ENCODE measurements around the gene SETBP1.

The SETBP1 gene

DNA sequence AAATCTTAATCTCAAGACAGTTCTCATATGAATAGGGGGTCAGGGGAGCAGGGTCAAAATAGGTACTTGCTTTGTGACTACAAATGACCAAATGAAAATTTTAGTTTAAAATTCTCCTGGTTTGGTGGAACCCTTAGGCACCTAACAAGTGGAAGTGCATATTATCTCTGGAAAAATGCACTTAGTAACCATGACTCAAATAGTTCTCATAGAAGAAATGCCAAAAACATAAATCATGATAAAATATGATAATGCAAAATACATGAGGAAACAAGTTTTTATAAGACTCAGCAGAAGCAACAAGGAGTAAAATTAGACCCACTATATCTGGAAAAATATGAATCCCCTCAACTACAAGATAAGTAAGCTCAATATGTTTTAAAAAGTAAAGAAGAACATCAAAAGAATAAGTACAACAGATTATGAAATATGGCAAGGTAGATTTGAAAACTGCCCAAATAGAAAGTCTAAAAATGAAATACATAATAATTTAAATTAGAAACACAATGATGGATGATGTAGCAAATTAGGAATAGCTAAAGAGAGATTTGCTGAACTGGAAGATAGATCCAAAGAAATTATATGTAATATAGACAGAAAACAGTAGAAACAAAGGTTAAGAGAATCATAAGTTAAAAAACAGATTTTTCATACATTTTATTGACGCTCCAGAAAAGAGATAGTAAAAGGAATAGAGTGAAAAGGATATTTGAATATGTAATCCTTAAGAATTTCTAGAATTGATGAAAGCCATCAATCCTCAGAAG lies 308.3 kb downstream of the SETBP1 start:
- no peak for DNase-seq

DNA sequence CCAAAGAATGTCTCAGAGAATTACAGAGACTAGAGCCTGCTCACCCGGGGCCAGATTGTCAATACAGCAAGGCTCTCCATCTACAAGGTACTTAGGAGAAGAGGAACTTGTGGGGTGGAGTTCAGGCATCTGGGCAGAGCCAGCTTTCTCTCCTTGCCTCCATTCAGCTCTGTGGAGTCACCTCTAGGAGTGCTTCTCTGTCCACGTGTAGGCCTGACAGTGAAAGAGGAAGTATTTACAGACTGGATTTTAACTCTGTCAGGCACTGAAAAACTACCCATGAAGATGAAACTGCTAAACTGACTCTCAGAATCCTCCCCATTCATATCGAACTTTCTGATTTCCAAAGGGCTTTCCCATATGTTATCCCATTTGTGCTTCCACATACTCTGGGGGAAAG lies 315.6 kb downstream of the SETBP1 start:
- DNase-seq, result no peak

DNA sequence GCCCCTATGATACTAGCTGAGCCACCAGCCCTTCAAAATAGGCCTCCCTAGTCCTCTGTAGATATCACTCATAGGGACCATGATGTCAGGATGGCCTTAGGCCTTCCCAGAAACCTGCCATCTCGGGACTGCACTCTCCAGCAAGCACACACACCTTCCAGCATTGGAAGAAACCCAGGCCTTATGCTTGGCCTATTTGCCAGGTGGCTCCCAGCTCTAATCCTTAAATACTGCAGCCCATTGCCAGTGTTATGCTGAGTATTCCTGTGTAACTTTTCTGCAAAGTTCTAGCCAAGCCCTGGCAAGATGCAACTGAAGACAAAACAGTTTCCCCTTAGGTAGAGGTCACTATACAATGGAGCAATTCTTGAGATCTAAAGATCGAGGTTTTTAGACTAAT lies 316.5 kb downstream of the SETBP1 start:
- DNase-seq, result no peak

DNA sequence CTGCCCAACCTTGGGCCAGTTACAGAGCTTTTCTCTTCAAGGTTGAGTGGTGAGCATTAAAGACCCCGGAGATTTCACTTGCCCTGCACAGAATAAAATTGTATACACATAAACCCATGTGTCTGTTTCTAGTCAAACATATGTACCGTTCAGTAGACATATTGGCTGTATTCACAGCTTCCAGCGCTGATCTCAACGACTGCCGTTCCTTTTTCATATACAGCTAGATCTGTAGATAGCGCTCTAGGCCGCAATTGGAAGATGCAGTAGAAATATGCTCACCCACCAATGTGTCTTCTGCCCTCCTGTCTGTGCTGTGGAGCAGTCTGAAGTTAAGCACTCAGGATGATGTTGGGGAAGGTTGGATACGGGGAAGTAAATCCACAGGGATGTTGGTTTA lies 317.7 kb downstream of the SETBP1 start:
- no peak for DNase-seq

DNA sequence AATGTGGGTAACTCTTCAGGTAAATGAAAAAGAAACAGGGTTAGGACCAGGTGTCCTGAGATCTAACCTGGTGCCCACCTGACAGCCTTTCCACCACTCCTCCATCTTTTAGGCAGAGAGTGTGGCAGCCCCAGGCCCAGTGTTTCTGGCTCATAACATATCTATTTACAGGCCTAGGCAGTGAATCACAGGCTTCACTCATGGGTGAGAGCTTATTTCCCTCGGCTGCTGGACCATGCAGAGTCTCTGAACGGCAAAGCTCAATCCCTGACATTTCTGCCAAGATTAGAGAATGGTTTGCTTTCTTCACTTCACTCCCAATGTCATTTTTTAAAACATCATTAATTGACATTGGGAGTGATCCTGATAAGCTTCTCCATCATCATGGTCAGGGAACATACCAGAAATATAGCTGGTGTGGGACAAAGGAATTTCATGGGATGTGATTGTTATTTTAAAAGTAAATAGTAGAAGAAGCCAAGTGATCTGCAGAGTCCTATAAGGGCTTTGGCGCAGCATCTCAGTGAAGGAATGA lies 323.9 kb downstream of the SETBP1 start:
- no peak for DNase-seq

DNA sequence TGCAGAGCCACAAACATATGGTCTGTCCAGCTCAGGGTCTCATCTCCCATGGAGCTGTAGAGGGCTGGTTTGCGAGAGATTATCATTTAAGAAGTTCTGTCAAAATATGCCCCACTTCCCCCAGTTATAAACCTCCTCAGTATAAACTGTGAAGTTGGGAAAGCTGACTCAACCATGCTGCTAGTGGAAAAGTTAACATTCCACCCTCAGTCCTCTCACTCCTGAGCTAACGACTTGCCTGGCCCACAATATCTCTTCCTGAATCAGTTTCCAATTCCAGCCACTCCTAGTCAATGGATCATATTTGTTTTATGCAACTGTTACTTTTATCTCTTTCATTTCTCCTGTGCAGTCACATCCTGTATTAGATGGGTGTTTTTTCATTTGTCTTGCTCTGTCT lies 326.2 kb downstream of the SETBP1 start:
- no peak for DNase-seq

DNA sequence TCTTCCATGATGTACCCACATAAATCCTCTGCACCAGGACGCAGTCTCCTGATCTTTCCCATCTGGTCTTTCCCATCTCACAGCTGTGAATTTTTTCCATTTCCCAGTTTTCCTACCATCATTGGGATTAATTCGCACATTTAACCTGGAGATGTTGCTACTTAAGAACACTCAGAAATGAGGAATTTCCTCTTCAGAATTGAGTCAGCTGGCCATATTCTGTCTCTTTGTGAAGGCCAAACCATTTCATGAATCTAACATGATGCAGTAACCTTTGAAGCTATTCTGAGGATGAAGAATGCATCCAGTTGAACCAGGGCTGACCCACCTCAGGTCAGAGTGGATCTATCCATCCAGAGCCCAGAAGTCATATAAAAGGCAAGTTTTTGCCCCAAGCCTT lies 326.8 kb downstream of the SETBP1 start:
- no peak for DNase-seq

DNA sequence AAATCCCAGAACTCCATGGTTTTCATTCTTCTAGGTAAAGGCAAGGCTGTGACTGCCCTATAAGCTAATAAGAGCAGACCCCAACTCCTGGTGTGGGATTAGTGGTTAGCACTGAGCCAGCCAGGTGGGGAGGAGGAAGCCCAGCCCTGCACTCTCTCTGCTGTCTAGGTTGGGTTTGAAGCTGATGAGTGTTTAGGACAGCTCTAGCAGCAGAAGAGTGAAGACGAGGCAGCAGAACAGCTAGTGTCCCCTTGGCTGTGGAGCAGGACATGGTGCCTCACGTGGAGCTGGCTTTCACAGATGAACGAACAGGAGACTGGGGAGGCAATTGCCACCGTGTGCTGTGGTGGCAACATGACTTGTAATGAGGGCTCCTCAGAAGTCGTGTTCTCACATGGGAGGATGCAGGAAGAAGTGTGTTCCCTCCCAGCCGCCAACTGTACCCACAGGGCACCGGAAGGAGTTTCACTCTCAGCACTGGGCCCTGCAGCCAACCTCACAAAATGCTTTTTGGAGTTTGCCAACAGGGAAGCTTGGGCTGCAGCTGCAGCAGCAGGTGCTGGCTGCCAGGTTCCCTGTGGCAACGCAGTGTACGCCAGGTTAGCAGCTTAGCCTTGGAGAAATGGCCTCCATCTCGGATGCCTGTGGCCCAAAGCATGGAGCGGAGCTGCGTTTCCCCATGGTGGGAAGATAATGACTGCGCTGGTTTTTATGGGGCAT lies 328.2 kb downstream of the SETBP1 start:
- peak; percentile 47 for DNase-seq

DNA sequence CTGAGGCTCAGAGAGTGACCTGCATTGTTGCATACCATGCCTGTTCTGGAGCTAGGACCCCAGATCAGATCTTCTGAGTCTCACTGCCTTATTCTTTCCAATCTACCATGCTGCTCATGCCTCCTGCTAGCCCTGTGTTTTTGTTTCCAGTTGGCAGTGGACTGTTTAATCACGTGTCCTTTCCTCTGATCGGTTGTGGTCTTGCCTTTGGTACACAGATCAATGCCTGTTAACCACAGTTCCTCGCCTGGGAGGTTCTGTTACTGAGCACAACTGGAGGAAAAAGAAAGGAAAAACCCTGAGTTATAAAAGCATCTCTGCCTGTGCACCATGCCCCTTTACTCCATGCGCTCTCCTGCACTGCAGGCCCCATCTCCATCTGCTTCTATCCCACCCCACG lies 329.1 kb downstream of the SETBP1 start:
- DNase-seq, result no peak

DNA sequence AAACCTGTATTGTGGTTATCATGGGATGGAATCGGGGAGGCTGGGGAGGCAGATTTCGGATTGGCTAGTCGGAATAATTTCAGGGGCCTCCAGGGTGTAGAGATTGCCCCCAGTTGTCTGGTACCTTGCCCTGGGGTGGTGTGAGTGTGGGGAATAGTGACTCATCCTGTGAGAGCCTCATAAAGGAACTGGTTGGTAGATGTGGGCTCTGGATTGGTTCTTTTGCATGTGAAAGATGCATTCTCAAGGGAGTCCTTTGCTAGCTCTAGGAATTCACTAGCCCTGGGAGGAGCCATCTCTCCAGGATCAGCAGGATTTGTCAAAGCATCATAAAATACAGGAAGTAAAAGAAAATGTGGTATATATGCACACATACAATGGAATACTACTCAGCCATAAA lies 331.6 kb downstream of the SETBP1 start:
- DNase-seq, result no peak

DNA sequence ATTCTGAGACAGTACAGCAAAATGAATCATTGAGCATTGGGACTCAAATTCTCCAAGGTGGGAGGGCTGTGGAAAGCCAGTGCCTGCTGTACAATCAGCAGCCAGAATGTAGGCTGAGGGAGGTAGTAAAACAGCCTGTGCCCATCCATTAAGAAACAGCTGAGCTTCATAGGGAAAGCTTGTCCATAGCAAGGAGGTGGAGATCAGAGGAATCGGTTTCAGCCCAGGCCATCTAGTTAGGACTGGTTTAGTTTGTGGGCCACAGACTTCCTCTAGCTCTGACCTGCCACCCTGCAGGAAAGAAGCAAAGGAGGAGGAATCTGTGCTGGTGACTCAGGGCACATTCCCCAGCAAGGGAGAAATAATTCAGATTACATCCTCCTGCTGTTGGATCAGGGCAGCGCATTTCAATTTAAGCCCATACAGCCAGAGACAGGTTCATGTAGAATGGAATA lies 333.4 kb downstream of the SETBP1 start:
- no peak for DNase-seq

DNA sequence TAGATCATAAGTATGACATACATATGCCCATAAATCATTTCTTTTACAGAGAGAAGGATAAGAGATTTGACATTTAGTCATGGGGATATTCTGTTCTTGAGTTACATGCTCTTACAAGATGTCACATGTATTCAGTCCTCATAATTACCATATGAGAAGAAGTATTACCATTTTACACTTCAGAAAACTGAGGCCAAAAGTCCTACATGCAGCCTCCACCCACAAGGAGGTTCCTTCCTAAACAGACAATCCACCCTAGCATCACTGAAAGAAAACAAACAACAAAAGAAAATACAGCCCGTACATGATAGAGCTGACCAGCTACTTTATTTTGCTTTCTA lies 335.1 kb downstream of the SETBP1 start:
- DNase-seq, result peak; percentile 61

DNA sequence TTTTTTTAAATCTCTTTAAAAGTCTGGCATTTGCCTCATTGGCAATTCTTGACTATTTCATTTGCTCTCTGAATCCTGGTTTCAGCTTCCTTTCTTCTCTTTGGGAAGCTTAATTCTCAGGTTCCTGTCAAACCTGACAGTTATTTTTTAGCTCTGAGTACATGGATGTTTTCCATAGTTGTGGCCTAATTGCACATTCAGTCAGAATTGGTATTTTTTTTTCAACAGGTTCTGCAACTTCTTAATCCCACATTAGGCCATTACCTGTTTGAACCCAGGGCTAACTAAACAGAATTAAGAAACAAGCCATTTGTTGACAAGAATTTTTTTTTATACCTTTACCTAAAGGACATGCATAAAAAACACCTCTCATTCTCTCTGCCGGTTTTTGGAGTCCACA lies 338.8 kb downstream of the SETBP1 start:
- no peak for DNase-seq

DNA sequence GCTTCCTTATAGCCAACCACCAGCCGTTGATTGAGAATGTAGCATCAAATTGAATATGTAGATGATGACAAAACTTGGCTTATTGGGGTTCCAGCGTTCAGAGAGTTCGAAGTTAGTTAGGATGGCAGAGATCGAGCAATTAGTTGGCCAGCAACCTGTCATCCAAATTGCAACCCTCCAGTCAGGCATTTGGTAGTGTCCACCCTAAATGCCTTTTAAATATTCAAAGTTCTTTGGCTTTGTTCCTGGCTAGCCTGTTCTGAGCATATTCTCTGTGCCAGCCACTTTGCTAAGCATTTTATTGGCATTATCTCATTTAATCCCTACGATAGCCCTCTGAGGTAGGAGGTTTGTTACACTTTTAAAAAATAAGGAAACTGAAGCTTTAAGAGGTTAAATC lies 342.8 kb downstream of the SETBP1 start:
- DNase-seq, result no peak

DNA sequence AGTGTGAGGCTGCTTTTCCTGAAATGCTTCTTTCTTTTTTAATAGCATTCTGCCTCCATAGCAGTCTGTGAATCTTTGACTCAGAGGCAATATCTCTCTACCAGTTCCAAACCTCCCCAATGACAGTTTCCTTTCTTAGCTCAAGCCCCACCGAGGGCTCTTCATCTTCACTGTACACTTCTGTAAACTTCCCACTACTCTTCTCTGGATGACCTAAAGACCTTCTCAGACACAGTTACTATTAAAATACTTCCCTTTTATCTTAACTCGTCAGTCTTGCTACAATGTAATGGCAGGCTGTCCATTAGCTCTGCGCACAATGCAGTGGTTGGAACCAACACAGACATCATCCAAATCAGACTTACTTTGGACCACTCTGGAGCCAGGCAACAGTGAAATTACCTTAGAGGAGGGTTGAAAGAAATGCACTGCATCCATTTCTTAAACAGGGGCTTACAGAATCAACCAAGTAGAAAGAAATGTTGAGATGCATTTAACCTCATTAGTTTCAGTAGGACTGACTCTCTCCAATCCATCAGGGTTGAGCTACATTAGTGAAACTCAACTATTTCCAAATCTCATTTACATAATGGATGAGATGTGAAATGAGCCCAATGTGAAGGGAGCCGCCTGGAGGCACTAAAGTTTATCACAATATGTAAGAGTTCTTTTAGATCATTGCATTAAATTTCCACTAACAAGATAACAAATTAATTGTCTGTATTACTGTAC lies 343.8 kb downstream of the SETBP1 start:
- DNase-seq, result no peak

DNA sequence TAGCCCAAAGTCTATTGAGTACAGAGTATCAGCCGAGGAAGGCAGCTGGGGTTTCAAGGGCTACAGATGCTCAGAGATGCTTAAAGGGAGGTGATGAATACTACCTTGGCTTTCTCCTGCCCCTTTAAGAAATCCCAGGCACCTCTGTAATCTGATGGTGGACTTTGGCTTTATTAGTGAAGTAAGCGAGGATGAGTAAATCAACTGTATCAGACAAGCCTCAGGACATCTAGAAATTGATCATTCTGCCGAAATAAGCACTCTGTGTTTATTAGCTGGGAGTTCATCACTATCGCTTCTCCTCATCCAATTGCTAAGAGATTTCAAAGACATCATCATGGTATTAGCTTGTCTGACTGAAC lies 344.4 kb downstream of the SETBP1 start:
- DNase-seq, result no peak

DNA sequence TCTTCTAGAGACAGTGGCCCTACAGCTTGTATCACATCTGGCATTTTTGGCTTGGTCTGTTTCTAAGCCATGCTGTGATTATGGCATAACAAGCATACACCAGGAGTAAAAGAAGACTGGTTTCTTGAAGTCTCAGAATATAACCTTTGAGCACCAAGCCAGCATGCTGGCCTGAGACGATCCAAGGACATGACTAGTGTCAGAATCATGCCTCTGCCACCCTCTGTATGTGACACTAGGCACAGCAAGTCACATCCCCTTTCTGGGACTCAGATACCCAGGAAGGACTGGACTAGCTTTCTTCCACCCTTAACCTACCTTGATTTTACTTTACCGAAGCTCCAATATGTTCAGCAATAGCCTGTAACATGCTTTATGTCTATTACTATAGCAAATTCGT lies 345.5 kb downstream of the SETBP1 start:
- no peak for DNase-seq

DNA sequence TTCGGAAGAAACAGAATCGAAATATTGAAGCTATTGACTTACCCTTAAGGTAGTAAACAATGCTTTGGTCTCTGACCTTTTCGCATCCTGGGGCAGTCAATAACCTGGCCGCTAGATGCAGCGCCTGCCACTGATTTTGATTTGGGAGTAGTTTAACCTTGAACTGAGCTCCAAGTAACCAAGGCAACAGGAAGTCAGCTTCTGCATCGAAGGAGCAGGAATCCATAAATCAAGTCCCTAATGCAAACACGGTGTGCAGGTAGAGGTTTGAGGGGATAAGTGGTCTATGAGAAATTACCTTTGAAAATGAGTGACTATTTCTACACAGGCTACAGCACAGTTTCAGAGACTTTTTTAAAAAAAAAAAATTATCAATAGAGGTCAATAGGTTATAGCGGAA lies 353.5 kb downstream of the SETBP1 start:
- no peak for DNase-seq

DNA sequence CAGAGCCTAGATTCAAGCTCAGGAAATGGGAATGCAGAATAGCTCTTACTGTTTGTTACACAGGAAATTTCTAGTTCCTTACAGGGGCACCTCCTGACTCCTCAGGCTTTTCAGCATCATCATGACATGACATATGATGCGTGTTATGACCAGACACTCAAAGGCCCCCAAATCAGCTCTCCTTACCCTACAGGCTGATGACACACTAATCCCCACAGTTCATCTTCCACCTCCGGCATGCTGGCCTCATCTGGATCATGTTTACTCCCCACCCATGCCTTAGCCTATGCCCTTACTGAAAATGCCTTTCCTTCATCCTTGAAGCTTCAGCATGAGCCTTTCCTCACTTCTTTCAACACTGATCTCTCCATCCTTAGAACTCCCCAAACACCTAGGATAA lies 356.9 kb downstream of the SETBP1 start:
- no peak for DNase-seq

DNA sequence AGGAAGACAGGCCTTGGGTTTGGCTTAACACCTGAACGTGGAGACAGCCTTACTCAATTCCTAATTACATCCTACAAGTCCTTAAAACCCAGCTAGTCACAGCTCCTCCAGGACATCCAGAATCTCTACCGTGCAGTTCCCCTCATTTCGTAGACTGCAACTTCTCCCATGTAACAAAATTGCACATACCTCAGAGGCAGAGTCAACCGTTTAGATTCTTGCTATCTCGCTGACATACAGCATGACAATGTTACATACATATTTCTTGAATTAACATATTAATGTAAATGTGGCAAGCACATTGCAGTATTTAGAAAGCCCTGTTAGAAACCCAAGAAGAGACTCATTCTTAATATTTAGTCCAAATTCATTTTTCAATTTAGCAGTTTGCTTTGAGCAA lies 358.7 kb downstream of the SETBP1 start:
- no peak for DNase-seq

DNA sequence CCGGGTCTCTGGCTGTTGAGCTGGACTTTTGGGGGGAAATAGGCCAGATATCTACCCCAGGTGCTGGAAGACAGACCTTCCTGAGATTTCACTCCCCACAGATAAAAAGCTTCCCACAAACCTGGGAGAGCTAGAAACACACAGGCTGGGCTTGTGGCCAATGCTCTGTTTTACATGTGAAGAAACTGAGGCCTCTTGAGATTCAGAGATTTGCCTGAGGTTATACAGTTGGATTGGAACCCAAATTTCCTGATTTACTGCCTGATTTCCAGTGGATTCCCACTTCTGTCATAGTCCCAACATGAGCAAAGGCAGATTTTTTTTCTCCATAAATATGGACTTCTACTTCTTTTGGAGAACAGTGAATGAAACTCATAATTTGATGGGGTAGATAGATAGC lies 360.2 kb downstream of the SETBP1 start:
- DNase-seq, result no peak

DNA sequence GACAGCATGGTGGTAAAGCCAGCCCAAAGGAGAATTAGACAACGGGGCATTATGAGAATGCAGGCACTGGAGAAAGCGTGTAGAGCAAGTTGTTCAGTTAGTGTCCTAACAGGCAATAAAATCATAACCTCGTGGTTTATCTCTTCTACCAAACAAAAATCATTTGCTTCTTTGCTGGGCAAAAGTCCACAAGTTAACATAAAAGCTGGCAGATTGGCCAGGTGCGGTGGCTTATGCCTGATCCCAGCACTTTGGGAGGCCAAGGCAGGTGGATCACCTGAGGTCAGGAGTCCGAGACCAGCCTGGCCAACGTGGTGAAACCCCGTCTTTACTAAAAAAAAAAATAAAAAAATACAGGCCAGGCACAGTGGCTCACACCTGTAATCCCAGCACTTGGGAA lies 364.1 kb downstream of the SETBP1 start:
- no peak for DNase-seq

DNA sequence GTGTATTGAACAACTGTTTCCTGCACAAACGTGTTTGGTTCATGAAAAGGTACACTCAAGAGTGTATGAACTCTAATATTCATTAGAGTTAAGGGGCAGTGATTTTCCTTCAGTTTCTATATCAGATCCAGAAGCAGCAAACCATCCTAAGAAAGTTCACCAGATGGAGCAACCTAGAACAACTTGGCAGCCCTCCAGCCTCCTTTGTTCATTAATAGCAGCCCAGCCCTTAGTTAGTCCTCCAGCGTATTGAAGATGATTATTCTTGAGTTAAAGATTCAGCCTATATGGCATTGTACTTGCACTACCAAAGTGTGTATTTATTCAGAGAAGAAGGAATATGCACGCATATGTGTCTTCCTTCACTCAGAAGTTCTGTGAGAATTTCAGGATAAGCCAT lies 365.5 kb downstream of the SETBP1 start:
- no peak for DNase-seq

DNA sequence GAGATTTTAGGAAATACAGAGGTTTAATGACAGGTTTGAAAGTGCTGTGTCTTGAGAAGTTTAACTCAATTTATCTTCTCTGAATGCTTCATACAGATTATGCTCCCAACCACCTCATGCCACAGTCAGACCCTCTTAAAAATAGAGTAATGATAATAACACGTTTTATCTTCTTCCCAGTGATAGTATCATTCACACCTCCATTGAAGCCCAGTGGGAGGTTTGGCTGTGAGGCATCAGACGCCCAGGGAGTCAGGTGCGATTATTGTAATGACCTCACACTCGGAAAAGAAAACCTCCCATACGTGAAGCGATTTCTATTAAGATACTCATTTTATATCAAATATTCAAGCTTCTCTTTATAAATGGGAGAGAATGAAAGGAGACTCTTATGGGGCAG lies 366.3 kb downstream of the SETBP1 start:
- DNase-seq, result no peak

All from NCI-H1092 treated with DMSO at 0.1 percent for 48 hours (cell line).